ENCODE results near the gene TAMALIN. TPM values are rescaled to one million over a fixed set of nuclear protein-coding genes. Genes with fewer than 3 reads are reported as not detected.

The TAMALIN gene
- polyA plus RNA-seq, 1 donor from 2014 or later, result 6.1 TPM

- TF ChIP-seq, protein P1, sequence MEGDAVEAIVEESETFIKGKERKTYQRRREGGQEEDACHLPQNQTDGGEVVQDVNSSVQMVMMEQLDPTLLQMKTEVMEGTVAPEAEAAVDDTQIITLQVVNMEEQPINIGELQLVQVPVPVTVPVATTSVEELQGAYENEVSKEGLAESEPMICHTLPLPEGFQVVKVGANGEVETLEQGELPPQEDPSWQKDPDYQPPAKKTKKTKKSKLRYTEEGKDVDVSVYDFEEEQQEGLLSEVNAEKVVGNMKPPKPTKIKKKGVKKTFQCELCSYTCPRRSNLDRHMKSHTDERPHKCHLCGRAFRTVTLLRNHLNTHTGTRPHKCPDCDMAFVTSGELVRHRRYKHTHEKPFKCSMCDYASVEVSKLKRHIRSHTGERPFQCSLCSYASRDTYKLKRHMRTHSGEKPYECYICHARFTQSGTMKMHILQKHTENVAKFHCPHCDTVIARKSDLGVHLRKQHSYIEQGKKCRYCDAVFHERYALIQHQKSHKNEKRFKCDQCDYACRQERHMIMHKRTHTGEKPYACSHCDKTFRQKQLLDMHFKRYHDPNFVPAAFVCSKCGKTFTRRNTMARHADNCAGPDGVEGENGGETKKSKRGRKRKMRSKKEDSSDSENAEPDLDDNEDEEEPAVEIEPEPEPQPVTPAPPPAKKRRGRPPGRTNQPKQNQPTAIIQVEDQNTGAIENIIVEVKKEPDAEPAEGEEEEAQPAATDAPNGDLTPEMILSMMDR (IDR thresholded peaks at IDR 0.05; ENCODE audit: poor library complexity, severe bottlenecking), result no peak
- TF ChIP-seq POLR2AphosphoS5 (IDR thresholded peaks at IDR 0.05), result no peak
These were observed 49.3 kb downstream of the TAMALIN start (continued) for GRCh38 chr12:52055731-52056711.

GRCh38 chr12:52056801-52057637, 50.3 kb downstream of the TAMALIN start:
- no peak overlapping the region for H3K9ac ChIP-seq (ENCODE audit: low read length)
- no peak for TF ChIP-seq SMC3 (conservative IDR thresholded peaks at IDR 0.05; ENCODE audit: poor library complexity)
- H4K20me1 ChIP-seq (ENCODE audit: insufficient read depth), result no peaks in the 10 kb centered on the region
- no peaks in the 10 kb centered on the region for H3K79me2 ChIP-seq (replicated peaks; ENCODE audit: insufficient read depth, low read length)
- H3K4me2 ChIP-seq (ENCODE audit: low read length), result no peak overlapping the region
- H3K27ac ChIP-seq (ENCODE audit: low read length), result no peak overlapping the region
- no peak overlapping the region for H3K4me3 ChIP-seq (ENCODE audit: low read length)
- H3K27me3 ChIP-seq (ENCODE audit: insufficient read depth, low read depth, low read length), result no peaks in the 10 kb centered on the region
- no peak overlapping the region for H2AFZ ChIP-seq (ENCODE audit: low read depth, low read length)
- no peaks in the 10 kb centered on the region for H3K36me3 ChIP-seq (ENCODE audit: insufficient read depth, low read length)
- no peaks in the 10 kb centered on the region for H3K9me3 ChIP-seq (ENCODE audit: low read length)
- no peaks in the 10 kb centered on the region for H3K9me2 ChIP-seq (ENCODE audit: insufficient read depth, low read length)
- H3F3A ChIP-seq (ENCODE audit: insufficient read depth, low read length, poor library complexity, severe bottlenecking), result no peaks in the 10 kb centered on the region

- Histone ChIP-seq H3K4me3 (ENCODE audit: low read length) (no peak overlapping the region), H4K20me1 (ENCODE audit: insufficient read depth) (no peaks in the 10 kb centered on the region), H3K9ac (ENCODE audit: low read length) (no peak overlapping the region), H3K27me3 (ENCODE audit: insufficient read depth, low read depth, low read length) (no peaks in the 10 kb centered on the region), H3K9me2 (ENCODE audit: insufficient read depth, low read length) (no peaks in the 10 kb centered on the region), H3F3A (ENCODE audit: insufficient read depth, low read length, poor library complexity, severe bottlenecking) (no peaks in the 10 kb centered on the region), H3K27ac (ENCODE audit: low read length) (peak overlapping the region; percentile 57), H3K9me3 (ENCODE audit: low read length) (no peaks in the 10 kb centered on the region), H3K79me2 (replicated peaks; ENCODE audit: insufficient read depth, low read length) (no peaks in the 10 kb centered on the region), H3K36me3 (ENCODE audit: insufficient read depth, low read length) (no peaks in the 10 kb centered on the region), H2AFZ (ENCODE audit: low read depth, low read length) (no peak overlapping the region), H3K4me2 (ENCODE audit: low read length) (no peak overlapping the region)
- TF ChIP-seq, protein P2, sequence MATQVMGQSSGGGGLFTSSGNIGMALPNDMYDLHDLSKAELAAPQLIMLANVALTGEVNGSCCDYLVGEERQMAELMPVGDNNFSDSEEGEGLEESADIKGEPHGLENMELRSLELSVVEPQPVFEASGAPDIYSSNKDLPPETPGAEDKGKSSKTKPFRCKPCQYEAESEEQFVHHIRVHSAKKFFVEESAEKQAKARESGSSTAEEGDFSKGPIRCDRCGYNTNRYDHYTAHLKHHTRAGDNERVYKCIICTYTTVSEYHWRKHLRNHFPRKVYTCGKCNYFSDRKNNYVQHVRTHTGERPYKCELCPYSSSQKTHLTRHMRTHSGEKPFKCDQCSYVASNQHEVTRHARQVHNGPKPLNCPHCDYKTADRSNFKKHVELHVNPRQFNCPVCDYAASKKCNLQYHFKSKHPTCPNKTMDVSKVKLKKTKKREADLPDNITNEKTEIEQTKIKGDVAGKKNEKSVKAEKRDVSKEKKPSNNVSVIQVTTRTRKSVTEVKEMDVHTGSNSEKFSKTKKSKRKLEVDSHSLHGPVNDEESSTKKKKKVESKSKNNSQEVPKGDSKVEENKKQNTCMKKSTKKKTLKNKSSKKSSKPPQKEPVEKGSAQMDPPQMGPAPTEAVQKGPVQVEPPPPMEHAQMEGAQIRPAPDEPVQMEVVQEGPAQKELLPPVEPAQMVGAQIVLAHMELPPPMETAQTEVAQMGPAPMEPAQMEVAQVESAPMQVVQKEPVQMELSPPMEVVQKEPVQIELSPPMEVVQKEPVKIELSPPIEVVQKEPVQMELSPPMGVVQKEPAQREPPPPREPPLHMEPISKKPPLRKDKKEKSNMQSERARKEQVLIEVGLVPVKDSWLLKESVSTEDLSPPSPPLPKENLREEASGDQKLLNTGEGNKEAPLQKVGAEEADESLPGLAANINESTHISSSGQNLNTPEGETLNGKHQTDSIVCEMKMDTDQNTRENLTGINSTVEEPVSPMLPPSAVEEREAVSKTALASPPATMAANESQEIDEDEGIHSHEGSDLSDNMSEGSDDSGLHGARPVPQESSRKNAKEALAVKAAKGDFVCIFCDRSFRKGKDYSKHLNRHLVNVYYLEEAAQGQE (IDR thresholded peaks at IDR 0.05; ENCODE audit: borderline replicate concordance), result no peak
- TF ChIP-seq EZH2 (IDR thresholded peaks at IDR 0.05; ENCODE audit: borderline replicate concordance, insufficient read depth, low read length, poor library complexity, severe bottlenecking), result no peak
- TF ChIP-seq, protein P1 (IDR thresholded peaks at IDR 0.05; ENCODE audit: poor library complexity, severe bottlenecking), result no peak
- TF ChIP-seq TAF1 (IDR thresholded peaks at IDR 0.05; ENCODE audit: low read depth), result no peak
- no peak for TF ChIP-seq POLR2AphosphoS5 (IDR thresholded peaks at IDR 0.05)
- TF ChIP-seq MXI1 (conservative IDR thresholded peaks at IDR 0.05; ENCODE audit: poor library complexity, severe bottlenecking), result no peak
- no peak for TF ChIP-seq SMC3 (conservative IDR thresholded peaks at IDR 0.05; ENCODE audit: poor library complexity)
- TF ChIP-seq RAD21 (conservative IDR thresholded peaks at IDR 0.05), result no peak
- no peak for TF ChIP-seq EP300 (conservative IDR thresholded peaks at IDR 0.05; ENCODE audit: poor library complexity, severe bottlenecking)
These were observed 51.2 kb downstream of the TAMALIN start for GRCh38 chr12:52057638-52058576.

All from neural cell (in vitro differentiated cells).